ENCODE data around the gene PRSS56.

DNA sequence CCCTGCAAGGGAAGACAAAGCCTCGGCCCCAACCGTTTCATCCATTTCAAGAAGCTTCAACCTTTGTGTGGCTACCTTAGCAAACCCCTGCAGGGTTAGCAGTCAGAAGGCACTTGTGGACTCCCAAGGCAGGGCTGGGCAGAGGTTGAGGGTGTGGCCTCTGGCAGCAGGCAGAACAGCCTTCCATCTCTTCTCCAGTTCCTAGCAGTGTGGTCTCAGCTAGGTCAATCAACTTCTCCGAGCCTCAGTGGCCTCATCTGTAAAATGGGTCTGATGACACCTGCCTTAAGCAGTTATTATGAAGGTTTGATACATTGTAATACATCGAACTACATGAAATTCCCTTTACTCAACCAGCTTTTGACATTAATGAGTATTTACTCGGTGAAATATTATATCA is 6.8 kb upstream of the PRSS56 start:
- TF ChIP-seq, protein P1, sequence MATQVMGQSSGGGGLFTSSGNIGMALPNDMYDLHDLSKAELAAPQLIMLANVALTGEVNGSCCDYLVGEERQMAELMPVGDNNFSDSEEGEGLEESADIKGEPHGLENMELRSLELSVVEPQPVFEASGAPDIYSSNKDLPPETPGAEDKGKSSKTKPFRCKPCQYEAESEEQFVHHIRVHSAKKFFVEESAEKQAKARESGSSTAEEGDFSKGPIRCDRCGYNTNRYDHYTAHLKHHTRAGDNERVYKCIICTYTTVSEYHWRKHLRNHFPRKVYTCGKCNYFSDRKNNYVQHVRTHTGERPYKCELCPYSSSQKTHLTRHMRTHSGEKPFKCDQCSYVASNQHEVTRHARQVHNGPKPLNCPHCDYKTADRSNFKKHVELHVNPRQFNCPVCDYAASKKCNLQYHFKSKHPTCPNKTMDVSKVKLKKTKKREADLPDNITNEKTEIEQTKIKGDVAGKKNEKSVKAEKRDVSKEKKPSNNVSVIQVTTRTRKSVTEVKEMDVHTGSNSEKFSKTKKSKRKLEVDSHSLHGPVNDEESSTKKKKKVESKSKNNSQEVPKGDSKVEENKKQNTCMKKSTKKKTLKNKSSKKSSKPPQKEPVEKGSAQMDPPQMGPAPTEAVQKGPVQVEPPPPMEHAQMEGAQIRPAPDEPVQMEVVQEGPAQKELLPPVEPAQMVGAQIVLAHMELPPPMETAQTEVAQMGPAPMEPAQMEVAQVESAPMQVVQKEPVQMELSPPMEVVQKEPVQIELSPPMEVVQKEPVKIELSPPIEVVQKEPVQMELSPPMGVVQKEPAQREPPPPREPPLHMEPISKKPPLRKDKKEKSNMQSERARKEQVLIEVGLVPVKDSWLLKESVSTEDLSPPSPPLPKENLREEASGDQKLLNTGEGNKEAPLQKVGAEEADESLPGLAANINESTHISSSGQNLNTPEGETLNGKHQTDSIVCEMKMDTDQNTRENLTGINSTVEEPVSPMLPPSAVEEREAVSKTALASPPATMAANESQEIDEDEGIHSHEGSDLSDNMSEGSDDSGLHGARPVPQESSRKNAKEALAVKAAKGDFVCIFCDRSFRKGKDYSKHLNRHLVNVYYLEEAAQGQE (IDR thresholded peaks at IDR 0.05; ENCODE audit: low read depth) = no peak
- TF ChIP-seq NFIC (IDR thresholded peaks at IDR 0.05) (no peak), TEAD4 (IDR thresholded peaks at IDR 0.05) (no peak), RAD21 (IDR thresholded peaks at IDR 0.05; ENCODE audit: low read depth) (no peak), CEBPB (IDR thresholded peaks at IDR 0.05) (no peak), YY1 (IDR thresholded peaks at IDR 0.05; ENCODE audit: low read depth) (no peak), ZBTB7A (IDR thresholded peaks at IDR 0.05; ENCODE audit: low read depth) (no peak), EGR1 (IDR thresholded peaks at IDR 0.05) (no peak)
- TF ChIP-seq, protein P2, sequence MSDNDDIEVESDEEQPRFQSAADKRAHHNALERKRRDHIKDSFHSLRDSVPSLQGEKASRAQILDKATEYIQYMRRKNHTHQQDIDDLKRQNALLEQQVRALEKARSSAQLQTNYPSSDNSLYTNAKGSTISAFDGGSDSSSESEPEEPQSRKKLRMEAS (IDR thresholded peaks at IDR 0.05) = no peak
